EH (cell line): ENCODE measurements around the gene DUSP18.
A peak's percentile ranks its signal among the peaks of the same experiment; 100 is the strongest.
"Not testable (repeated sequence)": the region's sequence is repeated elsewhere in the genome, so short reads cannot be mapped to it uniquely, and the experiment has no call there.

ENCODE experiments used
- DNase-seq: peaks from one replicate; pipeline ENCODE4 v3.0.0-alpha.2; 2015; ENCODE audit warnings: low read depth

Gene DUSP18

DNA sequence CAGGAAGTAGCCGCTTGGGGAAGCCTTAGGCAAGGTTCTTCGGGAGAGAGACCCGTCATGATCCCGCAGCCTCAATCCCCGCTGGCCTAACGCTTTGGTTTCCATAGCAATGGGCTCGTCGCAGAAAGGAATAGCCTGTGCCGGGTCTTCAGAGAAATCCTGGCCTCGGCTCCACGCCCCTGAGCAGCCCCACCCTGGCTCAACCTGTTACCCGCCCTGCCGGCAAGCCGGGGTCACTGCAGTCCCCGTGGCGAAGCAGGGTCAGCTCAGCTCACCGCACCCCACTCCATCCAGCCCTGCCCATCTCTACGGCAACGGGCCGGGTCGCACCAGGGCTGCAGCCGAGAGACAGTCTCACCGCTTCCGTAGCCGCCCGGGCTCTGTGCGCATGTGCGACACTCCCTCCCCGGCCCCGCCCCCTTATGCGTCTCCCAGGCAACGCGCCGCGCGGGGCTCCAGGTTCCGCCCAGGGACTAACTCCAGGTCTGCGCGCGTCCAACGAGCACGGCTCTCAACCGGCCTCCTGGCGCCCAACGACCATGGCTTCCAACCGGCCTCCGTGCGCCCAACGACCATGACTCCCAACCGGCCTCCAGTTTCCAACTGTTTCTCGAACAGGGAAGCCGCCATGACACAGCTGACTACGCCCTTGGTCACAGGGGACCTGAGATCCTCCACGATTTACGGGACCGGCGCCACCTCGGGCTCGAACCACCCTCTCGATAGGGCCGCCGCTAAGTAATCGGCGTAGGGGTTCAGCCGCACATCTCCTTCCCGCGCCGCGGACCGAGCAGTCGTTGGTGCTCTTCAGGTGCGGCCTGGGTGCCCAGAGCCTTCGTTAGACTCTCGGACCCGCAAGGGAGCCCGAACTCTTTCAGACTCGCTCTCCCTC, at the start of gene DUSP18:
DUSP18 (minus strand) TSS at position 382 of the 892 bp plus-strand sequence. CDS start 3,872 bp downstream, outside the sequence.
- DNase-seq = peak; percentile 89

DNA sequence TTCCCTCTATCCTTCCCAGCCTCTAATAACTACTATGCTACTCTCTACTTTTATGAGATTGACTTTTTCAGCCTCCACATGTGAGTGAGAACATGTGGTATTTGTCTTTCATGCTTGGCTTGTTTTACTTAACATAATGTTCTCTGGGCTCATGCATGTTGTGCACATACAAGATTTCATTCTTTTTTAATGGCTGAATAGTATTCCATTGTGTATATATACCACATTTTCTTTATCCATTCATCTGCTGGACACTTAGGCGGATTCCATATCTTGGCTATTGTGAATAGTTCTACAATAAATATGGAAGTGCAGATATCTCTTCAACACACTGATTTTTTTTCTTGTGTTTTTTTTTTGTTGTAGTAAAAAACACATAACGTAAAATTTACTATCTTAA, 46.4 kb upstream of the DUSP18 start:
- DNase-seq = no peak

DNA sequence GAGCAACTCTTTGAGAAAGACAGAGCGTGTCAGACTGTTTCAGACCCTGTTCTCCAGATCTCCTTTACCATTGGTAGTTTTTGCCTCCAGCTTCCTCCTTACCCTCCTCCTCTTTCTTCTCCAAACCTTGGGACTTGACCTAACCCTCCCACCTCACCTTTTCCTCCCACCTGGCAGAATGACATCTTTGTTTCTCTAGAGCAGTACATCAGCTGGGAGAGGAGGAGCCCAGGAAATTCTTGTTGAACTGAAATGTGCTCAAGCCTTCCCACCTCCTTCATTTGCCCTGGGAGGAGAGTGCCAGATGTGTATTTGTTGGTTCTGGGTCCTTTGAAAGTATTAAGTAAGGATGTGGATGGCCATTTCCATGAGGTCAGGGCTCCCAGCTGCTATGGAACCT, 44.4 kb upstream of the DUSP18 start:
- no peak for DNase-seq

DNA sequence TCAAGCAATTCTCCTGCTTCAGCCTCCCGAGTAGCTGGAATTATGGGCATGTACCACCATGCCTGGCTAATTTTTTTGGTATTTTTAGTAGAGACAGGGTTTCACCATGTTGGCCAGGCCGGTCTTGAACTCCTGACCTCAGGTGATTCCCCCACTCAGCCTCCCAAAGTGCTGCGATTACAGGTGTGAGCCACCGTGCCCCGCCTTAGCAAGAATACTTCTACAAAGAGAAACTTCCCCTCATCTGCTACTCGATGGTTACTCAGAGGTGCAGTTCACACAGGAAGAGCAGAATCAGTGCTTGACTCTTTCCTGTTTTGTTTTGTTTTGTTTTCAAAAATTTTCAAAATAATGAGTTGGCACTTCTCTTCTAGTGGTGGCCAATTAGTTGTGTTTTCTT, 42.3 kb upstream of the DUSP18 start:
- not testable (repeated sequence) for DNase-seq

DNA sequence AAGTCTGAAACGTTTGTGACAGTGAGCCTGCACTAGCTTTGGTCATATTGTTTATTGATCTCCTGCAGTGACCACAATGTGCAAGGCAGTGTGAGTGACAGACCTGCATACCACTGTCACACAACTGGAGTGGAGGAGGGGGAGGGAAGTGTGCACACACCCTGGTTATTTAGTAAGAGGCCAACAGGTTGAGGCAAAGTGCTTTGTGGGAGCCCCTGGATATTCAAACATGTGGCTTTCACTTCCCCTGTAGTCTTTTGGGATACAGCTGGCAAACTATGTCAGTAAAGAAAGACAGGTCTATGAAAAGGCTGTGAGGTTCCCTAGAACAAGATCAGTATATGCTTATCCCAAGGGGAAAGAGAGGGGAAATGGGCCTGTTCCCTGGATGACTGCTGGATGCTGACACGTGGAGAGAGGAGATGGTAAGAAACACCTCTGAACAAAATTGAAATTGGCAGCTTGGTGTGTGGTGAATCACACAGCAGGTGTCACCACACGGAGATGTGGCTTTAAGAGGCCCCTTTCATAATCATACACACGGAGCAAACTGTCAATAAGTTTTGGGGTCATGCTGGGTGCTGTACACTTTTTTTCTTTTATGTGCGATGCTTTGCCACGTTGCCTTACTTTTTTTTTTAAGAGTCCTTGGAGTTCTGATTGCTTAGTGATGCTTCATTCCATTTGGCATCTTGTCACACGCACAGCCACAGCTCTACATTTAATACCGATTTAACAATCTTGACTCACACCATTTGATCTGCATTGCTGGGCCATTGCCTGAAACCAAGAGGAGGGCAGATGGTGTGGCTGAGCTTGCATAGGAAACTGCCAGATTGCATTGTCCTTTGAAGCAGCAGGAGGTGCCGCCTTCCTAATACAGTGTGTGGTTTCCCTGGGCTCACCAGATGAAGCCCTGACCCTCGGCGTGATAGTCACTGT, 38.3 kb upstream of the DUSP18 start:
- DNase-seq = peak; percentile 94

DNA sequence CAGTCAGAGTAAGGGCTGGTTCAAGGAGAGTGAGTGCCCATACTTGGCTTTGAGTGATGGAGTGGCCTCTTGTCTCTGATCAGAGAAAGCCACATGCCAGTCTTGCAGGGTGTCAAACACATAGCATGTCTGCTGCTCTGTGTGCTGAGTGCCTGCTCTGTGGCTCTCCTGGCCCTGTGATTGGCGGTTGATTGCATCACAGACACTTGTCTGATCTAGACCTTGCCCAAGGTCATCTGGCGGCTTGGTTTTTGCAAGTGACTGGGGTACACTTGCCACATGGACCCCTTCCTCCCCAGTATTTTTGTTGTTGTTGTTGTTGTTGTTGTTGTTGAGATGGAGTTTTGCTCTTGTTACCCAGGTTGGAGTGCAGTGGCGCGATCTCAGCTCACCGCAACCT, 37.3 kb upstream of the DUSP18 start:
- DNase-seq = no peak

DNA sequence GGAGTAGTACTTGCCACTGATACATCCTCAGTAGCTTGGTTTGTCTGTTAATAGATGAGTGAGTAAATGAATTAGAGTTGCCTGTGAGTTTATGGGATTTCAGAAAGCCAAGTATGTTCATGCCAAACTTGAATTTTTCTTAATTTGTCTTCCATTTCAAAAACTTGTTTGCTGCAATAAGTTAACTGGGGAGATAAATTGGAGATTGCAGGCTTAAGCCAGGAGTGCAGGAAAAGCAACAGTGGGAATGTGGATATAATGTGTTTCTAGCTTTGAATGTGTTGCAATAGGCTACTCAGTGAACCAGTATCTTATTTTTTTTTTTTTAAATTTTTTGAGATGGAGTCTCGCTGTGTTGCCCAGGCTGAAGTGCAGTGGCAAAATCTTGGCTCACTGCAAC, 35.2 kb upstream of the DUSP18 start:
- DNase-seq = no peak

DNA sequence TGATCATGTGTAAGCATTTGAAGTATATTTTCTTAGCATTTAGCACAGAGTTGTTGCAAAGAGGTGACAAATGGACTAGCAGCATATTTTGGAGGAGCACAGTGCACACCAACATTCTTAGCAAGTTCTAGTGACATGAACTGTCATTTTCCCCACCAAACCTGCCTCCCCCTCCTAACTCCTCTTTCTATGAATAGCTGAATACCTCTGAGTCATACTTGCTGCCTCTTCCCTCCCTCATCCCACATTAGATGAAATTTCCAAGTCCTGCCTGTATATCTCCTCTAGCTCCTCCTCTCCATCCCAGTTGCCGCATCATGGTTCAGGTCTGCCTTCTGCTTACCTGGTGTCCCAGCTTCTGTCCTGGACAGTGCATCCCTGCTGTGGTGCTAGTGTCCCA, 34.2 kb upstream of the DUSP18 start:
- peak; percentile 62 for DNase-seq

DNA sequence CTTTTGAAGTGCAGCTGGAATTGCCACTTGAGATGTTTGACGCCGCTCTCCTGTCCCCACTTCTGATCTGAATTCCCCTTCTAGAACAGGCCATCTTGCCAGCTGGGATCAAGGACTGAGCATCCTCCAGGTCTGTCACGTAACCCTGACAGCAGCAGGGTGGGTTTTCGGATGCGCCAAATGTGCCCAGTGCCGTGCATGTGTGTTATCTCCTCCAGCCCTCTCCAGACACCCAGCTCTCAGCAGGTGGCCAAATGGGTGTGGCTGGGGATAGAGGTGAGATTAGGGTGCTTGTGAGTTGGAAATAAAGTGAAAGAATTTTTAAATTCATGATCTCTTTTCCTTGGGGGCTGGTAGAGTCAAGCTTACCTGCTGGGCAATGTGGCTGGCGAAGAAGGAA, 30.3 kb upstream of the DUSP18 start:
- DNase-seq = no peak

DNA sequence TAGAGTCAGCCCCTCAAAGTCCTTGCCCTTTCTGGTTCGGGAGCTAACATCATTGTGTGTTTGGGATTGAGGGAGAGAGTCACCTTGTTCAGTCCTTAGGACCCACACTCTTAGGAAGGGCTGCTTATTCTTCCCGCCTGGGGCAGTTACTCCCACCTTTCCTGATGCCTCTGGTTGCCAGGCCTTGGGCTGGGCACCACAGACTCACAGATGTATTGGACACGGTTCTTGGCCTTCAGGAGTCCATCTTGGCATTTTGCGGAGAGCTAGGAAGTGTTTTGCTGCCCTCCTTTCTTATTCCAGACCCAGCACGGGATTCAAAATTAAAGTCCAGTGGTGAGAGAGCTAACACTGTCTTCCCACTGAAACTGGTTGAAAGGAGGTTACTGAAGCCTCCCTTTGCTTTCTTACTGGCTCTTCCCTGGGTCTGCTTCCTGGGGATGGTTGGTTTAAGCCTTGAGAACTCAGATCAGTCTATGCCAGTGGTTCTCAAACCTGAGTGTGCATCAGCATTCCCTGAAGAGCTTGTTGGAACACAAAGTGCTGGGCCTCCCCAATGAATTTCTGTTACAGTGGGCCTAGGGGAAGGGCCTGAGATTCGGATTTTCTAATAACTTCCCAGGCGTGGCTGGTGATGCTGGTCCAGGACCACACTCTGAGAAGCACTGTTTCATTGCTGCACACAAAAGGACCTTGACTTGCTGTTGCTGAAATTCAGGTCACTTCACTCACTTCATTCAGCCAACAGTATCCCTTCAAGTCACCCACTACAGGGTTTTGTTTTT, 28.4 kb upstream of the DUSP18 start:
- DNase-seq = no peak

DNA sequence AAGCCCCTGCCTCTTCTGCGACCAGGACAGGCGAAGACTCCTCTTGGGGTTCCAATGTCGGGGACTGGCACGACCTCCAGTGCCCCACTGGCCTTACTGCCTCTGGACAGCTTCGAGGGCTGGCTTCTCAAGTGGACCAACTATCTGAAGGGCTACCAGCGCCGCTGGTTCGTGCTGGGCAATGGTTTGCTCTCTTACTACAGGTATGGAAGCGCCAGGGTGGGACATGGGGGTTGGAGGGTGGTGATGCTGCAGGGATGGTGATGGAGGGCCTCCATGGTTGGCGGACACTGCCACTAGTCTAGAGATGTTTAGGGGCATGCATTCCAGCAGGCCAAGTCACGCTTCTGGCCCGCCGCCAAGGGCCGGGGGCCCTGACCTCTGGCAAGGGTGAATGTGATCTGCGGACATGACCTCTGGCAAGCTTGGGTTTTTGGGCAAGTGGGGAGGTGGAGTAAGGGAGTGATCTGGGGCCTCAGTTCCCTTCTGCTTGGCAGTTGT, 27.7 kb upstream of the DUSP18 start:
- DNase-seq = no peak

DNA sequence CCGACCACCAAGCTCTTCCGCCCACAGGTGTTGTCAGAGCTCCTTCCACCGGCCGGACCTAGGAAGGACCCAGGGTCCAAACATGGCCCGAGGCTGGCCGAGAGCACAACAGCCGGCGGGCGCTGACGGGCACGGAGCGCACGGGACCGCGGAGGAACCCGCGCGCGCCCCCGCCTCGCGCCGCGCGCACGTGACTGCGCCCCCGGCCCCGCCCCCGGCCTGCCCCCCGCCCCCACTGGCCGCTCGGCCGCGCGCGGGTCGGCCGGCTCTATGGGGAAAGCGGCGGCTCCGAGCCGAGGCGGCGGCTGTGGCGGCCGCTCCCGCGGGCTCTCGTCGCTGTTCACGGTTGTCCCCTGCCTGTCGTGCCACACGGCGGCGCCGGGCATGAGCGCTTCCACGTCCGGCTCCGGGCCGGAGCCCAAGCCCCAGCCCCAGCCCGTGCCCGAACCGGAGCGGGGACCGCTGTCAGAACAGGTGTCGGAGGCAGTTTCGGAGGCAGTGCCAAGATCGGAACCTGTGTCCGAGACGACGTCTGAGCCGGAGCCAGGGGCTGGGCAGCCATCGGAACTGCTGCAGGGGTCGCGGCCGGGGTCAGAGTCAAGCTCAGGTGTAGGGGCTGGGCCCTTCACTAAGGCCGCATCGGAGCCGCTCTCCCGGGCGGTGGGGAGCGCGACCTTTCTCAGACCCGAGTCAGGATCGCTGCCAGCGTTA, 27.1 kb upstream of the DUSP18 start, which contains the start of gene OSBP2:
OSBP2 (plus strand) TSS at position 235 of the 711 bp plus-strand sequence; CDS start at position 271, 36 bp downstream.
- peak; percentile 30 for DNase-seq

DNA sequence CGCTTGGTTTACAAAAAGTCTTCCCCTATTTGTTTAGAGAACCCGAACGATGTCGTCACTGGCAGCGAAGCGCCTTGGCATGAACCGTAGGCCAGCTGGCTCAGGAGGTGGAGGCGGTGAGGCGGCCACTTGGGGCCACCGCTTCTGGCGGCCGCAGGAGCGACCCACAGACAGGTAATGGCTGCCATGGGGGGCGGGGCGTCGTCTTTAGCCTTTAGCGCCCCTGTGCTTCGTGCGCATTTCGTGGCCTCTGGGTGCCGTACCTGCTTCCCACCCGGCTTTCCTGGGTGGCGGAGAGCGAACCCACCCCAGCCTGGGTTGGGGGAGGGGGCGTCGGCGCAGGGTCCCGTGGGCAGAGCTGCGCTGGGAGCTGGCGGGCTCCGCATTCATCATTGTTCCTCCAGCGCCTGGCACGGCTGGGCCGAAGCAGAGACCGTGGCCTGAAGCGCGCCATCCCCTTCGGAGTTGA, 26.5 kb upstream of the DUSP18 start:
- peak; percentile 11 for DNase-seq

DNA sequence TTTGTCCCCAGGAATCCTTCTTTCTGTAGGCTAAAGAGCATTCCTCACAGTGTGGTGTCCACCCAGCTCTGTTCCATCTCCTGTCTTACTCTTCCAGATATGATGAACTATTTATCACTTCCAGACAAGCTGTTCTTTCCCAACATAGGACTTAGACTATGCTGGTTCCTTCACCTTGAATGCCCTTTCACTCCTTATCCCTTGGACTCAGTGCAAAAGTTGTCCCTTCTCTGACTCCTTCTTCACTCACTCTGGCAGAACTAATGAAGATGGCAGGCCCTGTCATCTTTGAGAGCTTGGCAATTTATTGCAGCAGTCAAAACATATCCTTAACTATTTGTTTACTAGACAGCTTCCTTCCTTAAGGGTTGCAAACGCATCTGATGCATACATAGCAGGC, 23.5 kb upstream of the DUSP18 start:
- no peak for DNase-seq

DNA sequence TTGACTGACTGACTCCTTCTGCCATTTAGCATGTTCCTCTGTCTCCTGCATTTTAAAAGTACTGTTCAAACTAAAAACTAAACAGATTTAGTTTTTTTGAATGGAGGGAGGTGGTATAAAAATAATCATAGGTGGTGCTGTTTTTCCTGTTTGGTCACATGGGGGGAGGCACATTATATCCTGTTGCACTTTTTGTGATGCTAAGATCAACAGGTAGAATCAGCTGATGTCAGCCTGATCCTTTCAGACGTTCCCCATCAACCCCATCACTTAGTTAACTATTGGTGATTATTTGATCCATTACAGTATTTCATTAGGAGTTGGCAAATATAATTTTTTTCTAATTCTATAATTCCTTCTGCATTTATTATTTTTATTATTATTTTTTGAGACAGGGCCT, 21.9 kb upstream of the DUSP18 start:
- no peak for DNase-seq

DNA sequence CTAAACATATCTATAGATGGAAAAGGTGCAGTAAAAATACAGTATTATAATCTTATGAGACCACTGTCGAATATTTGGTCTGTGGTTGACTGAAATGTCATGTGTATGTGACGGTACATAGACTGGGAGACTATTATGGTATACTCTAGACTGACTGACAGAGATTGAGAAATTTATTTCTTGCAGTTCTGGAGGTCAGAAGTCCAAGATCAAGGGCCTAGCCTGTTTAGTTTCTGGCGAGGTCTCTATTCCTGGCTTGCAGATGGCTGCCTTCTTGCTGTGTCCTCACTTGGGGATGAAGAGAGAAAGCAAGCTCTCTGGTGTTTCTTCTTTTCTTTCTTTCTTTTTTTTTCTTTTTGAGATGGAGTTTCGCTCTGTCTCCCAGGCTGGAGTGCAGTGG, 19.7 kb upstream of the DUSP18 start:
- DNase-seq = no peak

DNA sequence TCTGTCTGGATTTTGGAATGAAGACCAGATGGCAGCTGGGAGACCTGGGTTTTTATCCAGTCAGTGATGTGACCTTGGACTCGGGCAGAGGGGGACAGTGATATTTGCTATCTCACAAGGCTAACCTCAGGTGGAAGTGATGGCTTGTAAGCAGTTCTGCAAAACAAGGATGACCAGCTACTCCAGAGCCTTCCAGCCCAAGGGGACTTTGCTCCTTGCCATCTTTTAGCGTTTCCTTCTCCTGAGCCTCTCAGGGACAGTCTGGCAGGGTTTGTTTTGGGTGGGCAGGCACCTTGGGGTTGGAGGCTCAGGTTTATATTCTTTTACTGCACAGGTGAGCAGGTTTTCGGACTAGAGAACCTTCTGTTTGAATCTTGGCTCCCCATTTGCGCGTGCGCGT, 17.5 kb upstream of the DUSP18 start:
- DNase-seq = no peak

DNA sequence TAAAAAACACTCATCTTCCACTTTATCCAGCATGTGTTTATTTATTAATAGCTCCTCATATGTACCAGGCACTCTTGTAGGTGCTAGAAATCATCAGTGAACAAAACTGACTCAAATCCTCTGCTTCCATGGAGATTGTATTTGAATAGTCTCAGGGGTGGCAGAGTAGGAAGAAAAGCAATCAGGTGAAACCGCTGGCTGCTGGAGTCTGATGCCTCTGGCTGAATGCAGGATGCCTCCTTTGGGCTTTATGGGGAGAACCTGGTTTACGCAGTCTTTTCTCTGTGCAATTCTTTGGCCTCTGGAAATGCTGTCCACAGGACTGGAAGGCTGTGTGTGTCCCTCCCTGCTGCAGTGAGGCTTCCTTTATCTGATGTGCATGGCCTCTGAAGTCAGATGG, 14.2 kb upstream of the DUSP18 start:
- DNase-seq = no peak

DNA sequence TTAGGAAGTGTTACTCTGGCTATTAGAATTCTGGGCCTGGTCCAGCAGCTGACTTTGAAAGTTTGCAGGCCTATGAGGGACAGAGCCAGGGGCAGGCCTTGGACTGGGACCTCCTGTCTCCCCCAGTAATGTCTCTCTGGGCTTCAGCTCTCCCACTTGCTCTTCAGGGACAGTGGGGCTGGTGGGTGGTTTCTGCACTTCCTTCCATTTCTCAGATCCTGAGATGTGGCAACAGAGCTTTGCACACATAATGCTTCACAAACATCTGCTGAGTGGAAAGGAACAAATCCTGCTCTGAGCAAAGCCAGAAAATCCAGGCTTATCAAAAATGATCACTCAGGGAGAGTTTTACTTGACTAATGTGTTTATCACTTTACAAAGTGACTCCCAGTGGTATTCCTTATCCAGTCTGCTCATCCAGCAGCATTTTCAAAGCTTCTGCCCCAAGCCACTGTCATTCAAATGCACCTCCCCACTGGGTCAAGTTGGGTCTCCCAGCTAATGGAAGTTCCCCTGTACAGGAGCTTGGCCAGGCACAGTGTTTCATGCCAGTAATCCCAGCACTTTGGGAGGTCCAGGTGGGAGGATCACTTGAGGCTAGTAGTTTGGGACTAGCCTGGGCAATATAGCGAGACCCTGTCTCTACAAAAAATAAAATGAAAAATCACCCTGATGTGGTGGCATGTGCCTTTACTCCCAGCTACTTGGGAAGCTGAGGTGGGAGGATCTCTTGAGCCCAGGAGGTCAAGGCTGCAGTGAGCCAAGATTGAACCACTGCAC, 13.5 kb upstream of the DUSP18 start:
- DNase-seq = no peak
